Measurements from ENCODE around the gene PPP1R13L. TPM values are rescaled to one million over a fixed set of nuclear protein-coding genes. Genes with fewer than 3 reads are reported as not detected.

Gene PPP1R13L
- total and polyA plus RNA-seq, 8 donors, result 12.9 to 51.4 (median 17.0) TPM

GRCh38 chr19:45355910-45356309, 49.0 kb downstream of the PPP1R13L start:
- Histone ChIP-seq H3K27ac (no peak overlapping the region), H3K36me3 (peaks cover 0 to 81% of the 10 kb centered on the region in 2 donors), H3K4me3 (no peak overlapping the region), H3K4me1 (no peaks in the 10 kb centered on the region), H3K9me3 (no peaks in the 10 kb centered on the region), H3K27me3 (no peaks in the 10 kb centered on the region)
- TF ChIP-seq CTCF (IDR thresholded peaks at IDR 0.05), result no peak
- intact Hi-C loops (cut with DNase I), result loop anchor here in 1 of 2 donors (10.0 kb wide), 1 partner anchor 161 kb away; no protein-coding TSS in a partner anchor
- ATAC-seq (no peak), DNase-seq (no peak)

GRCh38 chr19:45355402-45355801, 49.5 kb downstream of the PPP1R13L start:
- DNase-seq, result no peak
- intact Hi-C loops (cut with DNase I), result loop anchor here in 1 of 2 donors (10.0 kb wide), 1 partner anchor 161 kb away; no protein-coding TSS in a partner anchor
- H3K4me1 ChIP-seq, result no peaks in the 10 kb centered on the region
- TF ChIP-seq CTCF (IDR thresholded peaks at IDR 0.05), result no peak
- no peak overlapping the region for H3K27ac ChIP-seq
- no peak for ATAC-seq
- no peaks in the 10 kb centered on the region for H3K27me3 ChIP-seq
- H3K36me3 ChIP-seq, result peaks cover 0 to 85% of the 10 kb centered on the region in 2 donors
- H3K4me3 ChIP-seq, result no peak overlapping the region
- H3K9me3 ChIP-seq, result no peaks in the 10 kb centered on the region

- Histone ChIP-seq H3K36me3 (peaks cover 0 to 84% of the 10 kb centered on the region in 2 donors), H3K27ac (no peak overlapping the region), H3K27me3 (no peaks in the 10 kb centered on the region), H3K4me3 (no peak overlapping the region), H3K9me3 (no peaks in the 10 kb centered on the region), H3K4me1 (no peaks in the 10 kb centered on the region)
- no peak for TF ChIP-seq CTCF (IDR thresholded peaks at IDR 0.05)
- ATAC-seq (no peak), DNase-seq (no peak)
- intact Hi-C loops (cut with DNase I), result loop anchor here in 1 of 2 donors (10.0 kb wide), 1 partner anchor 160 kb away; no protein-coding TSS in a partner anchor
Observed at GRCh38 chr19:45354241-45354842, 50.5 kb downstream of the PPP1R13L start.

GRCh38 chr19:45352914-45353796, 51.7 kb downstream of the PPP1R13L start:
- ATAC-seq (no peak), DNase-seq (no peak)
- Histone ChIP-seq H3K4me3 (no peak overlapping the region), H3K27ac (no peak overlapping the region), H3K9me3 (no peaks in the 10 kb centered on the region), H3K36me3 (peaks cover 0 to 73% of the 10 kb centered on the region in 2 donors), H3K4me1 (no peaks in the 10 kb centered on the region), H3K27me3 (peaks cover 0 to 5% of the 10 kb centered on the region in 2 donors)
- TF ChIP-seq CTCF (IDR thresholded peaks at IDR 0.05), result no peak
- intact Hi-C loops (cut with DNase I), result loop anchor here in 1 of 2 donors (10.0 kb wide), 1 partner anchor 158 kb away; no protein-coding TSS in a partner anchor

GRCh38 chr19:45352471-45352870, 52.4 kb downstream of the PPP1R13L start:
- Histone ChIP-seq H3K4me3 (no peak overlapping the region), H3K4me1 (no peaks in the 10 kb centered on the region), H3K36me3 (peaks cover 0 to 71% of the 10 kb centered on the region in 2 donors), H3K27ac (no peak overlapping the region), H3K27me3 (peaks cover 0 to 11% of the 10 kb centered on the region in 2 donors), H3K9me3 (no peaks in the 10 kb centered on the region)
- DNase-seq (no peak), ATAC-seq (no peak)
- no peak for TF ChIP-seq CTCF (IDR thresholded peaks at IDR 0.05)
- intact Hi-C loops (cut with DNase I), result loop anchor here in 1 of 2 donors (10.0 kb wide), 1 partner anchor 158 kb away; no protein-coding TSS in a partner anchor
